HG02610 (cell line): Measurements from ENCODE around the gene MBD3L4.
A peak's percentile ranks its signal among the peaks of the same experiment; 100 is the strongest.
"Not testable (repeated sequence)": the region's sequence is repeated elsewhere in the genome, so short reads cannot be mapped to it uniquely, and the experiment has no call there.

ENCODE experiments used
- ATAC-seq: cut with Tn5 transposase; IDR thresholded peaks from one replicate; pipeline ENCODE4 v1.9.1; 2021; ENCODE audit warnings: mild to moderate bottlenecking, moderate library complexity; ENCODE audit not compliant: unreplicated experiment

MBD3L4 gene

DNA sequence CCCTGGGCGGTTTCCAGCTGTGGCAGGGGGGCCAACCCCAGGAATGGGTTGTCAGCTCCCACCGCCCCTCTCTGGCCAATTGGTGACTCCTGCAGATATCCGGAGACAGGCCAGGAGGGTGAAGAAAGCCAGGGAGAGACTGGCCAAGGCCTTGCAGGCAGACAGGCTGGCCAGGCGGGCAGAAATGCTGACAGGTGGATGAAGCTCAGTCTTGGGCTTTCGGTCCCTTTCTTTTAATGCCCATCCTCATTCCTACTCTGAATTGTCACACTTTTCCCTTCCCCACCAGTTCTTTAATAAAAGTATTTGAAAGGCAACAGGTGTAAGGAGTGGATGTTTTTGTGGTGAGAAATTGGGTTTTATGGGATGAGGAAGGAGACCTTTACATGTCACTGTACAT lies 11.4 kb upstream of the MBD3L4 start:
- not testable (repeated sequence) for ATAC-seq

DNA sequence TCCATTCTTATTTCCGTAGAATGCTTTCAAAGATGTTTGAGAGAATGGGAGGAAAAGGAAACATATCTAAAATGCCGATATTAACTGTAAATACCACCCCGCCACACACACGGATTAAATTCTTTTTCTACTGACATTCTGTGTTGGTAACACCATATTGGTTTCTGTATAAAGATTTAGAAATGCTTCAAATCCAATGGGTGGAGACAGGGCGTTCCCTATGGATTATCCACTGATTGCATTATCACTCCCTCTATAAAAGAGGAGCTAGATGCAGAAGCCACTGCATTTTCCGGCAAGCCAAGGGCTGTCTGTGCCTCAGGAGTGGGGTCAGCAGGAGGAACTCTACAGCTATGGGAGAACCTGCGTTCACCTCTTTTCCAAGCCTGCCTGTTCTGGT lies 9.0 kb upstream of the MBD3L4 start, which contains the start of gene MBD3L2:
TSS of gene MBD3L2 (plus strand) at position 301 of the 400 bp plus-strand sequence. CDS start at position 354, 53 bp downstream.
- ATAC-seq, result not testable (repeated sequence)

DNA sequence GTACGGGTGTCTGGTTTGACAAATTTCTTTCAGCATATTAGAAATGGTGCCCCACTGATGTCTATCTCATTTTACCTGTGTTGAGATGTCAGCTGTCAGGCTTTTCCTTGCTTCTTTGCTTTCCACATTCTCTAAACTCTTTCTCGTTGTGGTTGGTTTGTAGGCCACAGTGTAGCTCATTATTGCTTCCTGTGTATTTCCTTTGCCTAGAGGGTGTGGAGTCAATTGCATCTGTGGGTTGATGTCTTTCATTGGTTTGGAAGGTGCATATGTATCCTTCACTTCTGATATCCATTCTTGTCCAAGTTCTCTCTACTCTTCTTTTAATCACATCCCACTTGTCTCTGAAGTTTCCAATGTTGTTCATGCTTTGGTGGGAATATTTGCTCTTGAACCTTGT lies 1.6 kb upstream of the MBD3L4 start:
- ATAC-seq, result not testable (repeated sequence)

DNA sequence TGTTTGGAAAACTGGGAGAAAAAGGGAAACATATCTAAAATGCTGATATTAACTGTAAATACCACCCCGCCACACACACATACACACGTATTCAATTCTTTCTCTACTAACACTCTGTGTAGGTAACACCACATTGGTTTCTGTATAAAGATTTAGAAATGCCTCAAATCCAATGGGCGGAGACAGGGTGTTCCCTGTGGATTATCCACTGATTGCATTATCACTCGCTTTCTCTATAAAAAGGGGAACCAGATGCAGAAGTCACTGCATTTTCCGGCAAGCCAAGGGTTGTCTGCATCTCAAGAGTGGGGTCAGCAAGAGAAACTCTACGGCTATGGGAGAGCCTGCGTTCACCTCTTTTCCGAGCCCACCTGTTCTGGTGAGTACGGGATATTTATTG lies 9.7 kb downstream of the MBD3L4 start, which contains the start of gene MBD3L5:
TSS of gene MBD3L5 (plus strand) at position 301 of the 400 bp plus-strand sequence. CDS start at position 335, 34 bp downstream.
- ATAC-seq, result not testable (repeated sequence)

DNA sequence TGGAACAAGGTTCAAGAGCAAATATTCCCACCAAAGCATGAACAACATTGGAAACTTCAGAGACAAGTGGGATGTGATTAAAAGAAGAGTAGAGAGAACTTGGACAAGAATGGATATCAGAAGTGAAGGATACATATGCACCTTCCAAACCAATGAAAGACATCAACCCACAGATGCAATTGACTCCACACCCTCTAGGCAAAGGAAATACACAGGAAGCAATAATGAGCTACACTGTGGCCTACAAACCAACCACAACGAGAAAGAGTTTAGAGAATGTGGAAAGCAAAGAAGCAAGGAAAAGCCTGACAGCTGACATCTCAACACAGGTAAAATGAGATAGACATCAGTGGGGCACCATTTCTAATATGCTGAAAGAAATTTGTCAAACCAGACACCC lies 11.2 kb downstream of the MBD3L4 start:
- not testable (repeated sequence) for ATAC-seq

DNA sequence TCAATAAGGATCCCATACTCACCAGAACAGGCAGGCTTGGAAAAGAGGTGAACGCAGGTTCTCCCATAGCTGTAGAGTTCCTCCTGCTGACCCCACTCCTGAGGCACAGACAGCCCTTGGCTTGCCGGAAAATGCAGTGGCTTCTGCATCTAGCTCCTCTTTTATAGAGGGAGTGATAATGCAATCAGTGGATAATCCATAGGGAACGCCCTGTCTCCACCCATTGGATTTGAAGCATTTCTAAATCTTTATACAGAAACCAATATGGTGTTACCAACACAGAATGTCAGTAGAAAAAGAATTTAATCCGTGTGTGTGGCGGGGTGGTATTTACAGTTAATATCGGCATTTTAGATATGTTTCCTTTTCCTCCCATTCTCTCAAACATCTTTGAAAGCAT lies 18.6 kb downstream of the MBD3L4 start, which contains the start of gene MBD3L2B:
TSS of gene MBD3L2B (minus strand) at position 101 of the 400 bp plus-strand sequence. CDS start at position 67, 34 bp downstream.
- not testable (repeated sequence) for ATAC-seq

DNA sequence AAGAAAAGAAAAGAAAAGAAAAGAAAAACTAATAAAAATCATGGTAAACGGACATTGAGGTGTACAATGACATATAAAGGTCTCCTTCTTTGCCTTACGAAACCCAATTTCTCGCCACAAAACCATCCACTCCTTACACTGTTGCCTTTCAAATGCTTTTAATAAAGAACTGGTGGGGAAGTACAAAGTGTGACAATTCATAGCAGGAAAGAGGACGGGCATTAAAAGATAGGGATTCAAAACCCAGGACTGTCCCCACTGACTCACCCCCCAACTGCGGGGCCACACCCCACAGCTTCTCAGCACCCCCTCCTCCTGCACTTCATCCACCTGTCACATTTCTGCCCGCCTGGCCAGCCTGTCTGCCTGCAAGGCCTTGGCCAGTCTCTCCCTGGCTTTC lies 21.2 kb downstream of the MBD3L4 start:
- ATAC-seq, result no peak

DNA sequence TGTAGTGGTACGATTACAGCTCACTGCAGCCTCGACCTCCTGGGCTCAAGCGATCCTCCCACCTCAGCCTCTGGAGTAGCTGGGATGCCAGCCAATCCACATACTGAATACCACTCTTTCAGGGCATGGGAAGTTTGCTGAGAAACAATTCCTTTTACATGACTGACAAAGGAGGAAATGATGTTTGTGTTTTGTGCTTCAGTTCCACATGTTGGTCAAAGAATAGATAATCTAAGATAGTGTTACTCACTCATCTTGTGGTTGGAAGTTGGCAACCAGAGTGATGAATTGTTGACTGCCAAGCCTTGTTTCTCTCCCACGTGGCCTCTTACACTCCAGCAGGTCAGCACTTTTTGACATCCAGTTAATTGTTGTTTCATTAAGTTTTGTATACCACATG lies 26.3 kb downstream of the MBD3L4 start:
- ATAC-seq, result no peak

DNA sequence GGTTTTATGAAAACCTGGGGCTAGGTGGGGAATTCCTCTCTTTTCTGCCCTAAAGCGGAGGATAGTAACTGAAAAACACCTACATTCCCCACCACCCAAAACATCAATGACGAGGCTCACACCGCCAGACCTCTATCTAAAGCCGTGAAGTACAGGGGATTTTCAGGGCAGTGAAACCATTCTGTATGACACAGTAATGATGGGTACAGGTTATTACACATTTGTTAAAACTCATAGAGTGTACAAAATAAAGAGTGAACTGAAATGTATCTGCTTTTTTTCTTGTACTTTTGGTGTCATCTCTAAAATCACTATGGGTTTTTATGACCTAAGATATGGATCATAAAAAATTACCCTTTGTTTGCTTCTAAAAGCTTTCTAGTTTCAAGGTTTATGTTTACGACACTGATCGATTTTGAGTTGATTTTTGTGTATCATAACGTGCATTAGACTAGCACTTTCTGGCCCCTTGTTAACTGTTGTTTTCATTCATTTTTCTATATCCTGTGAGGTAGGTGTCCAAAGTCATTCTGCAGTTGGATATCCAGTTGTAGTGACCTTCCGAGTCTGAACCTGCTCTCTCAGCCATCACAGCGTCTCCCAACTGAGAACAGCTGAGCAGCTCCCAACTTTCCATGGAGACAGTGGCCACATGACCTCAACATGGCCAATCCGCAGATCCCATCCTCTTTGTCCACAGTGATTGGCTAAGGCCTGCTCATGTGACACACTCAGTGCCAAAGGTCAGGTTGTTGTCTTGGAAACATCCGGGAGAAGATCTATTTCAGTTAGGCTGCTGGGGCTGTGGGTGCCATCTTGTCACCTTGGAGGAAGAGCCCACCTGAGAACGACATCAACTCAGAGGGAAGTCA lies 29.0 kb downstream of the MBD3L4 start:
- ATAC-seq, result peak; percentile 40

DNA sequence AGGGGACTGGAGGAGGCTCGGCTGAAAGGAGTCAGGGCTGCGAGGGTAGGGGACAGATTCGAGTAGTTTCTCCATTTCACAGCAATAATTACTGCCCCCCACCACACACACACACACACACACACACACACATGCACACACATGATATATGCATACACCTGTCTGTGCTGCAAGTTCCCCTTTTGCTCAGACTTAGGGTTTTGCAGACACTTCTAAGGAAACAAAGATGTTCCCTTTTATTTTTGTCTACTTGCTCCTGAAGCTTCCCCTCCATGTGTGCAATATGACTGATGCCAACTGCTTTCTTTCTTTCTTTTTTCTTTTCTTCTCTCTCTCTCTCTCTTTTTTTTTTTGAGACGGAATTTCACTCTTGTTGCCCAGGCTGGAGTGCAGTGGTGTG lies 32.1 kb downstream of the MBD3L4 start:
- no peak for ATAC-seq

DNA sequence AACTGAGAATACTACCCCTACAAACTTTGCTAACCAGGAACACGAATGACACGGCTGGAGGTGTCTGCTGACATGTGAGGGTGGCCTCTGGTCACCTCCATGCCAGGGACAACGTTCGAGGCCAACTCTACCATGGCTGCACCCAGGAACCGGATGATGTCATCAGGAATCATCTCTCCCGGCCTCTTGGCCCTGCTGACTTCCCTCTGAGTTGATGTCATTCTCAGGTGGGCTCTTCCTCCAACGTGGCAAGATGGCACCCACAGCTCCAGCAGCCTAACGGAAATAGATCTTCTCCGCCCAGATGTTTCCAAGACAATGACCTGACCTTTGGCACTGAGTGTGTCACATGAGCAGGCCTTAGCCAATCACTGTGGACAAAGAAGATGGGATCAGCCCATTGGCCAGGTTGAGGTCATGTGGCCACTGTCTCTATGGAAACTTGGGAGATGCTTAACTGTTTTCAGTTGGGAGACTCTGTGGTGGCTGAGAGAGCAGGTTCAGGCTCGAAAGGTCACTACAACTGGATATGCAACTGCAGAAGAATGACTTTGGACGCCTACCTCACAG lies 33.8 kb downstream of the MBD3L4 start:
- no peak for ATAC-seq

DNA sequence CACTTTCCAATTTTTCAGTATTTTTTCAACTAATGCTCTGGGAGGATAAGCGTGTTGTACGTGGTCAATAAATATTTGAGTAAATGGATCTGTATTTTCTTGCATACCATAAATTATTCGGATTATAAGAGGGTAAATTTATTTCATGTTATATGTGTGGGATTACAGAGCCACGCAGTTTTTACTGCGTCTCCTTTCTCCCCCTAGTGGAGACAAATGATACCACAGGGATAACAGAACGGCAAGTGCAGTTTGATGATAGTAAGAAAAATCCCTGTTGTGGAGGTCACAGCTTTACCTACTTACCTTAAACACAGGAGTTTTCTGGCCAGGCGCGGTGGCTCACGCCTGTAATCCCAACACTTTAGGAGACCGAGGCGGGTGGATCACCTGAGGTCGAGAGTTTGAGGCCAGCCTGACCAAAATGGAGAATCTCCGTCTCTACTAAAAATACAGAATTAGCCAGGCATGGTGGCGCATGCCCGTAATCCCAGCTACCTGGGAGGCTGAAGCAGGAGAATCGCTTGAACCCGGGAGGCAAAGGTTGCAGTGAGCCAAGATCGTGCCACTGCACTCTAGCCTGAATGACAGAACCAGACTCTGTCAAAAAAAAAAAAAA lies 35.6 kb downstream of the MBD3L4 start:
- no peak for ATAC-seq

DNA sequence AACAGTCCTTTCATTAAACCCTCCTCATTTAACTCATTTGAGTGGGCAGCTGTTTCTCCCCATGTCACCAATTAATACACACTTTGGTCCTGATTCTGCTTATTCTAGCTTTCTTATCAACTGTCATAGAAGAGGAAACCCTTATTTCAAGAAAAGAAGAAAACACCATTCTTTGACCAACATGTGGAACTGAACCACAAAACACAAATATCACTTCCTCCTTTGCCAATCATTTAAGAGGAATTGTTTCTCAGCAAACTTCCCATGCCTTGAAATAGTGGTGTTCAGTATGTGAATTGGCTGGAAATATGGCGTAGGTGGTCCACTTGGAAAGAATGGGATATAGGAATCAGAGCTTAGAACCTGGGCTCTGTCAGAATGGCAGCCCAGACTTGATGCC lies 39.2 kb downstream of the MBD3L4 start:
- no peak for ATAC-seq

DNA sequence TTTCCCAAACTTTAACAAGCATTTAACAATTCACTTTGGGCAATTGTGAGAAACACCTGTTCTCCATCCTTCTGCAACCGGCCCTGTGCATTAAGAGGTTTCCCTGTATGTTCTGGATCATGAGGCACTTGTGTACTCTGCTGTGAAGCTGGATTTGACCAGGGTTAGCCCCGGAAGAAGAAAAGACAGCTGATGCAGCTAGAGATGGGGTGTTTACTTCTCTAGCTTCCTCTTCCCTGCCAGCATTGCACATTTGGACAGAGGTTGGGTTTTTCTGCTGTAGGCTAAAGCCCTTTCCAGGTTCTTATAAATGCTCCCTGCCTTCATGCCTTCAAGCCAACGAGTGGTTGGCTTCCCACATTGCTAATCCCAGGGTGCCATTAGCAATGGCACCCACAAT lies 39.6 kb downstream of the MBD3L4 start:
- ATAC-seq, result no peak

DNA sequence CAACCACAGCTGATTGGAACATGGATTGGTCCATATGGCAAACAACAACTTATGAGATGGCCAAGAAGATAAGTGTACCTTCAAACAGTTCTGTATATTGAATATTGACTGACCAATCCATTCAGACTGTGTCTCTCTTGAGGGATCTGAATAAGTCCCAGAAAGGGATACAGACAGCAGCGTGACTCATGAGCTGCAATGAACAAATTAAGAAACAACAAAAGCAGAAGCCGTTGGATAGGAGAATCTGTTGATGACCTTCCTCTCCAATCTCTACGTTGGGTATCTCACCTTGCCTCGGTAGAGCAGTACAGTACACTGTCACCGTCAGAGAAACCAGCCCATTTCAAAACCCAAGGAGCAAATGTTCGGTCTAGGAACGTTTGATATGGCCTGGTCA lies 40.0 kb downstream of the MBD3L4 start:
- no peak for ATAC-seq

DNA sequence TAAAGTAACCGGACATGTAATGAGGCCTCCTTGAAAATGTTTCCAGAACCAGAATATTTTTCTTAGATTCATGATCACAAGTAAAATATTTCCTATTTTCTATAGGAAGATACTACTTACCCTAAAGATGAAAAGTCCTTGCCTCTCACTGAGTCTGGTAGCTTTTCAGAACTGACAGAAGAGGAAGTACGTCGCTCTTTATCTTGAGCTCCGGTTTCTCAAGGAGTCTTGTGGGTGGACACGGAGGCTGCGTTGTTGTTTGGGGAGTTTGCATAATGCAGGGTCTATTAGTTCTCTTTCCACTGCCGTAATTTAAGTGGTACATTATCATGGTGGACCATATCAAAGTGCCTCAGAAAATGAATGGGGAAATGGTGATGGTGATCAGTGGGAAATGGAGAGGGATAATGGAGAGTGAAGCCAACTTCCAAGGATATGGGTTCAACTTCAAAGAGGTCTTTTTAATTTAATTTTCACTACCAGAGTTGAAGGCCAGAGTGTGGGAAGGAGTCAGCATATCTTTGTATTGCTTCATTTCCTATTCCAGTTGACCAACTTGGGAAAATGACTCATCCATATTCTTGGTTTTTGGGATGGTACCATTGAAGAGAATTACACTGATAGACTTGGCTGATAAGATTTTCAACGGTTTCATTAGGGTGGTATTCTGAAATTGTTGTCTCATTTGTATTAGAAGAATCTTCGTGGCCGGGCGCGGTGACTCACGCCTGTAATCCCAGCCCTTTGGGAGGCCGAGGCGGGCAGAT lies 42.1 kb downstream of the MBD3L4 start:
- no peak for ATAC-seq

DNA sequence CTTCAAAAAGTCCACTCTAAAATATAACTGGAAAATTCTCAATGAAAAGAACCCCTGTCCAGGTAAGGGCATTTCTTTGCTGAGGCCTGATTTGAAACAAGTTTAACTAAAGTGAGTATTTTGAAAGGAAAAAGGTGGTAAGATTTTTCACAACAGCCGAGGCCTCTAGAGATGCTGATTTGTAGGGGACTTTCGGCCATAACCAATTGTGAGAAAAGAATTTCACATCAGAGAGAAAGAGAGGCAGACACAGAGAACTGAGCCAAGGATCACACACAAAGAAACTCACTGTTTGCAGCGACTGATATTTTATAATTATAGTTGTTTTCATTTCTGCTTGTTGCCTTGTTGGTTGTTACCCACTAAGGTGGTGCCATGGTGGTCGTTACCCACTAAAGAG lies 43.2 kb downstream of the MBD3L4 start:
- no peak for ATAC-seq

DNA sequence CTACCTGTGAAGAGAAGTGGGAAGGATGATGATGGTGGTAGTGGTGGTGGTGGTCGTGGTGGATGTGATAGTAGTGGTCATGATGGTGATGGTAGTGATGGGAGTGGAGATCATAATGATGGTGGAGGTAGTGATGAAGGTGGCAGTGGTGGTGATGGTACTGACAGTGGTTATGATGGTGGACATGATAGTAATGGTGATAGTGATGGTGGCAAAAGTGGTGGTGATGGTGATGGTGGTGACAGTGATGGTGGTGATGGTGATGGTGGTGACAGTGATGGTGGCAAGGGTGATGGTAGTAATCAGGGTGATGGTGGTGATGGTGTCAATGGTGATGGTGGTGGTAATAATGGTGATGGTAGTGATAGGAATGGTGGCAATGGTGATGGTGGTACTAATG lies 44.9 kb downstream of the MBD3L4 start:
- ATAC-seq, result no peak

DNA sequence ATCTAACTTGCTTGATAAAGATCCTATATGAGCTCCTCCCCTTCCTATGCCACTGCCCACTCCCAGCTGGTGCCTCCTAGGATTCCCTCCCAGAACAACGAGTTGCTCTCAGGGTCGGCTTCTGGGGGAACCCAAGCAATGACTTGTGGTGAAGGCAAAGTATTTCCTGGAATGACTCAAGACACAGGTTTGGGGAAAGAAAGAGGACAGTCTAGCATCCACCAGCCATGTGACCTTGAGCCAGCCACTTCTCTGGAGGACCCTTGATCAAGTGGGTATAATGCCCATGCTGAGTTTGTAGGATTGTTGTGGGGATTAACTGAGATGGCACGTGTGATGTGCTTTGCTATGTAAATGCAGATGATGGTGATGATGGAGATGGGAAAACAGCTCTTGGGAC lies 51.7 kb downstream of the MBD3L4 start:
- no peak for ATAC-seq

DNA sequence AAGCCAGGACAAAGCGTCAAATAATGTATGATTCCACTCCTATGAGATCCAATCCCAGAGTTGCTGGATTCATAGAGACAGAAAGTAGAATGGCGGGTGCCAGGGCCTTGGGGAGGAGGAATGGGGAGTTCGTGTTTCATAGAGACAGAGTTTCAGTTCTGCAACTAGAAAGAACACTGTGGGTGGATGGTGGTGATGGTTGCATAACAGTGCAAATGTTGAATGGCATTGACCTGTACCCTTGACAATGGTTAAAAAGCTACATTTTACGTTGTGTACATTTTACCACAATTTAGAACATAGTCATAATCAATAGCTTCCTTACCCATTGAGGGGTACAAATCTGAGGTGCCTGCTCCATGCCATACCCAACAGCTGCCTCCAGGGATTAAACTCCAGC lies 52.1 kb downstream of the MBD3L4 start:
- no peak for ATAC-seq
